Caki2 (cell line): ENCODE data around the gene PLEKHA1. TPM values are rescaled to one million over a fixed set of nuclear protein-coding genes. Genes with fewer than 3 reads are reported as not detected.

Experiments used
- DNase-seq: peaks from one replicate; pipeline ENCODE4 v3.0.0-alpha.2; 2015; ENCODE audit warnings: low read depth
- in situ Hi-C: cut with HindIII; loops from 2 replicates; pipeline ENCODE4 v1.10.0; 2016; ENCODE audit warnings: low sequenced_read_pairs, low pct_unique_long_range_greater_than_20kb, mixed read lengths
- total RNA-seq: library from RNA; depleted of rRNA; stranded (reverse); fragments of >200 nt; shearing (Covaris generic); gene quantifications from 2 replicates; pipeline ENCODE4 v1.2.3, GENCODE V29; 2014; ENCODE audit warnings: low replicate concordance

Gene PLEKHA1
- total RNA-seq, 1 experiment from 2014 or later, result 42.6 TPM

GRCh38 chr10:122343936-122344335, 30.6 kb upstream of the PLEKHA1 start:
- in situ Hi-C loops, result no loop called here
- DNase-seq, result no peak

DNA sequence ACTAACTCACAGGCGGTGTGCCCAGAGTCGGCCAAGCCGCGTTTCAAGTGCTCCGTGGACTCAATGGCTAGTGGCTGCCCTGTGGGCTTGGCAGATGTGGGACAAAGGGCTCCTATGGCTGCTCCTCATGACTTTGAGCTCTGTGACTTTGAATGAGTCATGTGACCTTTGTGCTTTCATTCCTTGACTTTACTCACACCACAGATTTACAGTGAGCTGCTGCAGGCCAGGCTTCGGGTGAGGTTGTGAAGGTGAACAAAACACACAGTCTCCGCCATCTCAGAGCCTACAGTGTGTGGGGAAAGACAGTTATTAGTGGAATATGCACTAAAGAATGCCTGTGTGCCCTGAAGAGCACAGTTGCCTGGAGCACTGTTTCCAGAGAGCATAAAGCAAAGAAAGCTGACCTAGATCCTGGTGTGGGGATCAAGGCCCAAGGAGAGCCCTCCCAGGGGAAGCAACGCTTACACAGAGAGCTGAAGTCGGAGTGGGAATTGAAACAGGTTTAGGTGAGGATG, 29.7 kb upstream of the PLEKHA1 start:
- peak; percentile 65 for DNase-seq
- in situ Hi-C loops, result no loop called here

- in situ Hi-C loops, result no loop called here
- no peak for DNase-seq
These were observed 28.1 kb upstream of the PLEKHA1 start for GRCh38 chr10:122346326-122346950.

GRCh38 chr10:122347170-122347841, 27.2 kb upstream of the PLEKHA1 start:
- in situ Hi-C loops, result no loop called here
- no peak for DNase-seq

DNA sequence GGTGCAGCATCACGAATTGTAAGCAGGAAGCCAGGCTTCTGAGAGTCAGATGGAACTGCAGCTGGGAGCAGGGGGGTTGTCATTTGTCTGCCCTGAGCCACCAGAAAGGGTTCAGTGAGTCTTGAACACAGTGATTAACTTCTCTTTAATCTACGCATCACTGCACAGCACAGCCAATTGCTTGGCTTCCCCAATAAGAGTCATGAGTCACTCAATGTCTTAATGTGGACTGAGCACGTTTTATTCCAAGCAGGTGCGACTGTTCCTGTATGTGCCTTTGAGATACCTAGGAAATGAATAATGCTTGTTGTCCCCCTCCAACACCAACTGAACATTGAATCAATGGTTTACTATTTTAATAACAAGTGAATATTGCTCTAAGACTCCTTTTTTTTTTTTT, 26.0 kb upstream of the PLEKHA1 start:
- peak; percentile 90 for DNase-seq
- in situ Hi-C loops, result no loop called here

- DNase-seq, result no peak
- in situ Hi-C loops, result no loop called here
These were observed 25.6 kb upstream of the PLEKHA1 start for GRCh38 chr10:122348935-122349361.

- DNase-seq, result no peak
- in situ Hi-C loops, result no loop called here
These were observed 24.6 kb upstream of the PLEKHA1 start for GRCh38 chr10:122349758-122350369.

DNA sequence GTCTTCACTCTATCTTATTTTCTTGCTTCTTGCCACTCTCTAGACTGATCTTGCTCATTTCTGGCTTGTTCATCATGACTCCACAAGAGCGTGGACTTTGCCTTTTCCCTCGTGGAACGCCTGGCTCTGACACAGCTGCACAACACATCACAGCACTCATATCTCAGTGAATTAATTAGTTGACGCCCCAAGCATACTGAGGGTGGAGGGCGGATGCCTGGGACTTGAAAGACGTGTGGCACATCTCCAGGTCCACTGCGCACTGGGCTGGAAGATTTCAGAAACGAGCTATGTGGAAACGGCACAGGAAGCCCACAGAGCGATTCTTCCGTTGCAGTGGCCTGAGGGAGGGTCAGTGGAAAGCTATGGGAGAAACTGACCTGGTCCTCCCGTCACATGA, 23.6 kb upstream of the PLEKHA1 start:
- DNase-seq, result no peak
- in situ Hi-C loops, result no loop called here

GRCh38 chr10:122352817-122353525, 21.5 kb upstream of the PLEKHA1 start:
- no peak for DNase-seq
- in situ Hi-C loops, result no loop called here

DNA sequence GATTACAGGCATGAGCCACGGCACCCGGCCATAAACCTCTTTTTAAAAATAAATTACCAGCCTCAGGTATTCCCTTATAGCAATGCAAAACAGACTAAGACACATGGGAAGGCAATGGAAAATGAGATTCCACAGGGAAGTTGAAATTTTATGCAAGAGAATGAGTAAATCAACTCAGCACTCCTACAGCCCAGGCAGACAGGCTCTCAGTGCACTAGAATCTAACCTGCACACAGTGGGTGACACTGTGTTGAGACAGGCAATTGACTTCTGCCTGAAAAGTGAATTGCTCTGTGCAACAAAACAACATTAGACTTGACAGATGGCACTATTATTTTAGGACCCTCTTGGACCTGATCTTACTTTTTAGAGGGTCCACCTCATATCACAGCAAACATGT, 20.1 kb upstream of the PLEKHA1 start:
- DNase-seq, result no peak
- in situ Hi-C loops, result no loop called here

- no peak for DNase-seq
These were observed 16.8 kb upstream of the PLEKHA1 start for GRCh38 chr10:122357685-122358084.

GRCh38 chr10:122359621-122360020, 14.9 kb upstream of the PLEKHA1 start:
- no peak for DNase-seq
- in situ Hi-C loops, result no loop called here

More at GRCh38 chr10:122357685-122358084, 16.8 kb upstream of the PLEKHA1 start:
- in situ Hi-C loops, result no loop called here

GRCh38 chr10:122361046-122361445, 13.5 kb upstream of the PLEKHA1 start:
- in situ Hi-C loops, result no loop called here
- no peak for DNase-seq

DNA sequence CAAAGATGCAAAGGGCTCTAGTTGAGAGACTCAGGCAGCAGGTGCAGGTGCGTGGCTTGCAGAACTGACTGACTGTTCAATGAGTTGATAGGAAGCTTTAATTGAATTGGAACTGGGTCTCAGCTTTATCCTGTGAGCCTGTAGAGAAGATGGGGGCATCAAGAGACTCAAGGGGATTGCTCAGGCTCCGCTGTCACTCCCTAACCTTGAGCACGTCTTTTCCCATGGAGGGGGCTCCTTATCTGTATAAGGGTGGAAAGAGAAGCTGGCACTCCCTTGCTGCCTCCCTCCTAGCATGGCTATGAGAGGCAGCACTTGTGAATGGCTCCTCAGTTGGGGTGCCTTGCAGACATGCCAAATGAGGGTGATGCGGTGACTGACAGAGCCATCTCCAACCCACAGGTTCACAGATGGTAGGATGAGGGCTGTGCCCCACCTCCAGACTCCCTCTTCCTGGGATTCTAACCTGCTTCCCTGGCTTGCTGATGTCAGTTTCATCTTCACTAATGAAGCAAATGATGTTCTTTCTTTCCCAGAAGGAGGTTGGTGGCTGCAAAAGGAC, 12.4 kb upstream of the PLEKHA1 start:
- no peak for DNase-seq
- in situ Hi-C loops, result no loop called here

GRCh38 chr10:122362621-122363020, 11.9 kb upstream of the PLEKHA1 start:
- no peak for DNase-seq
- in situ Hi-C loops, result no loop called here

- no peak for DNase-seq
- in situ Hi-C loops, result no loop called here
These were observed 11.2 kb upstream of the PLEKHA1 start for GRCh38 chr10:122363311-122363710.

- DNase-seq, result no peak
- in situ Hi-C loops, result no loop called here
These were observed 10.6 kb upstream of the PLEKHA1 start for GRCh38 chr10:122363722-122364463.
